Activated CD4-positive, alpha-beta T cell treated with anti-CD3 and anti-CD28 coated beads, Interleukin-2, amount 50 U/mL, for 48 hours (primary cell): ENCODE measurements around the gene PROC.
A peak's percentile ranks its signal among the peaks of the same experiment; 100 is the strongest.
"Not testable (repeated sequence)": the region's sequence is repeated elsewhere in the genome, so short reads cannot be mapped to it uniquely, and the experiment has no call there.

Experiments used
- DNase-seq, 2 experiments: peaks; one replicate each; pipeline ENCODE4 v3.0.0-alpha.2; 2020

Gene PROC

GRCh38 chr2:127397568-127398238 is 20.5 kb upstream of the PROC start:
- DNase-seq, result no peak

- peak; percentile 60 to 72 for DNase-seq
Measured at GRCh38 chr2:127398239-127398590, 20.0 kb upstream of the PROC start.

DNA sequence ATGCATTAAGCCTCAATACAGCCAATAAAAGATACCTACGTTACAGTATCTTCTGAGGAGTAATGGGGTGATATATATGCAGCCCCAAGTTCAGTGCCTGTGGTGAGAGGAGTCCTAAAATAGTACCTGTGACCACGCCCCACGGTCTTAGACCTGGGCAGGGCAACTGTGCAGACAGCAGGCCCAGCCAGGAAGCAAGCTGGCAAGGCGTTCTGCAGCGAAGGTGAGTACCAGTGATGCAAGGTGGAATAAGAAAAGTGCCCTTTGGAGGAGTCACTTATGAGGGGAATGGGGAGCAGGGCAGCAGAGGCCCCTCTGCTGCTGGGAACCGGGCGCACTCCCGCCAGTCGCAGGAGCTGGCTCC is 17.7 kb upstream of the PROC start:
- no peak for DNase-seq

GRCh38 chr2:127400897-127401756 is 17.1 kb upstream of the PROC start:
- DNase-seq, result no peak

GRCh38 chr2:127401757-127402695 is 16.2 kb upstream of the PROC start:
- DNase-seq, result peak; percentile 60 to 73

DNA sequence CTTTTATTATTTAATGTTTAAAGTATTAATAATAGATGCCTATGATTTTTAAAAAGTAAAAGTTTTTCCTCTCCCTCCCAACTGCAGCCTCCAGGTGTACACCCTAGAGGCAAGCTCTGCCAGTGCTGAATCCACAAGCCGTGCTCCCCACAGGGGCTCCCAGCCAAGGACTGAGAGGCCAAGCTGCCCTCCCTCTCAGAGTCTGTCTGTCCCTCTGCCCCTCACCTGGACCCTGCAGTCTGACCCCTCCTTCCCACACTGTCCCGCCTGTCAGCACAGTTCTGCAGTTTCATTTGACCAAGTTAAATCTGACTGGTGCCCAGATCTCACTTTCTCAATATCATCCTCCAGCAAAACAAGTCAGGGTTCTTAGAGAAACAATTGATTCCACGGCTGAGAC is 14.8 kb upstream of the PROC start:
- DNase-seq, result no peak

- no peak for DNase-seq
Measured at GRCh38 chr2:127404466-127405254, 13.6 kb upstream of the PROC start.

DNA sequence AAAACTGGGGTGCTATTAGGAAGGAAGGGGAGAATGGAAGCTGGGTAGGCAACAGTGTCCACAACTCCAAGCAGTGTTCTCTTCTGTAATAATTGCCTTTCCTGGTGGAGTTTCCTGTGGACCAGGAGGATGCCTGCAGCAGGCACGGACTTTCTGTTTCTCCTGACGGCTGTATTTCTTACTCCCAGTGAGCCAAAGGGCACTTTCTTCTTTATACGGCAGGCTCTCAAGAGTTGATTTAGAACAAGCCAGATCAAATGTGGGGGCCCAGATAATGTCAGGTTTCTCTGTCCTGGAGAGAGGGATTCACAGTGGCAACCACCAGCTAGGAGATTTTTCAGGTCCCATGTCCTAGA is 13.0 kb upstream of the PROC start:
- DNase-seq, result no peak

- DNase-seq, result no peak
Measured at GRCh38 chr2:127406454-127406853, 11.8 kb upstream of the PROC start.

- DNase-seq, result no peak
Measured at GRCh38 chr2:127407091-127407490, 11.1 kb upstream of the PROC start.

- DNase-seq, result no peak
Measured at GRCh38 chr2:127407661-127408003, 10.6 kb upstream of the PROC start.

DNA sequence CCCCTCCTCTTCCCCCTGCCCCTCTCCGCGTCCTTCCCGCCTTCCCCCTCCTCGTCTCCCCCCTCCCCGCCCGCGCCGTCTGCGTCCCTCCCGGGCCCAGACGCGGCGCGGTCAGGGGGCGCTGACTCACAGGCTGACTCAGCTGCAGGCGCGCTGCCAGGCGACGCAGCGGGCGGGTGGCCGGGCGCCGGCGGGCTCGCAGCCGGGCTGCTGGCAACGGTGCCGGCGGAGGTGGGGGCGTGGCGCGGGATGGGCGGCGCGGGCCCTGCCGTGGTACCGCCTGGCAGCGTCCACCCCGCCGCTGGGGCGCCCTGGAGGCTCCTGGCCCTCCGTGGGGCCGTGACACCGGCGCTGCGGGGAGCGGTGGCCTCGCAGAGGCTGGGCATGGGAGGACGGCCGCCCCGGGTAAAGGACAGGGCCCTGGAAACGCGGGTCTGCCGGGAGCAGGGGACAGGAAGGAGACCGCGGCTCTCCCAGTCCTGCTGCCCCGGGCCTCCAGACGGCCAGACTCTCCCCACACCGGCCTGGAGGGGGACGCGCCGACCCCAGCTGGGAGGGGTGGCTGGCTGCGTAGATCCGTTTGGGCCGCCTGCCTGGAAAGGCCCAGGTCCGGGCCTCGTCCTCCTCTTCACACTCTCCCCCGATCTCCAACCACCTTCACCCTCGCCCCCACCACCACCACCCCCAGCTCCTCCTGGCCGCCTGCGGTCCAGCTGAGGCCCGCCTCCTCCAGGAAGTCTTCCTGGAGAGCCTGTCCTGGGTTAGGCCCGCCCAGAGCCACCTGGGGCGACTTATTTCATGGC is 10.0 kb upstream of the PROC start:
- peak; percentile 89 to 91 for DNase-seq

DNA sequence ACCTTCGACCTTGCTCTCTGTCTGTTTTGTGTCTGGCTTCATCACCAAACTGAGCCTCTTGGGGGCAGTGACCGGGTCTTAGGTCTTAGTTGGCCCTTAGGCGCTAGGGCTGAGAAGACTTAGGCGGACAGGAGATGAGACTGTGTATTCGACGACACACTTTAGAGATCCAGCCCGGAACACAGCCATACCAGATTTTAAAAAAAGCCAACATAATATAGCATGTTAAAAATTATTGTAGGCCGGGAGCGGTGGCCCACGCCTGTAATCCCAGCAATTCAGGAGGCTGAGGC is 9.5 kb upstream of the PROC start:
- DNase-seq, result no peak

DNA sequence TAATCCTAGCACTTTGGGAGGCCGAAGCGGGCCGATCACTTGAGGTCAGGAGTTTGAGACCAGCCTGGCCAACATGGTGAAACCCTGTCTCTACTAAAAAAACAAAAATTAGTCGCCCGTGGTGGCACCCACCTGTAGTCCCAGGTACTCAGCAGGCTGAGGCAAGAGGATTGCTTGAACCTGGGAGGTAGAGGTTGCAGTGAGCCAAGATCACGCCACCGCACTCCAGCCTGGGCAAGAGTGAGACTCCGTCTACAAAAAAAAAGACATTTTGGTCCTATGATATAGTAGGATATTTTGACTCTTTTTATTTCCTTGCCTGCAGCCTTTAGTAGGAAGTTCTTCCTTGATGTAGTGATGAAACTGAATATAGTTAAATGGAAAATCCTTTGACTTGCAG is 8.5 kb upstream of the PROC start:
- DNase-seq, result not testable (repeated sequence)

GRCh38 chr2:127410871-127411652 is 7.2 kb upstream of the PROC start:
- DNase-seq, result no peak

DNA sequence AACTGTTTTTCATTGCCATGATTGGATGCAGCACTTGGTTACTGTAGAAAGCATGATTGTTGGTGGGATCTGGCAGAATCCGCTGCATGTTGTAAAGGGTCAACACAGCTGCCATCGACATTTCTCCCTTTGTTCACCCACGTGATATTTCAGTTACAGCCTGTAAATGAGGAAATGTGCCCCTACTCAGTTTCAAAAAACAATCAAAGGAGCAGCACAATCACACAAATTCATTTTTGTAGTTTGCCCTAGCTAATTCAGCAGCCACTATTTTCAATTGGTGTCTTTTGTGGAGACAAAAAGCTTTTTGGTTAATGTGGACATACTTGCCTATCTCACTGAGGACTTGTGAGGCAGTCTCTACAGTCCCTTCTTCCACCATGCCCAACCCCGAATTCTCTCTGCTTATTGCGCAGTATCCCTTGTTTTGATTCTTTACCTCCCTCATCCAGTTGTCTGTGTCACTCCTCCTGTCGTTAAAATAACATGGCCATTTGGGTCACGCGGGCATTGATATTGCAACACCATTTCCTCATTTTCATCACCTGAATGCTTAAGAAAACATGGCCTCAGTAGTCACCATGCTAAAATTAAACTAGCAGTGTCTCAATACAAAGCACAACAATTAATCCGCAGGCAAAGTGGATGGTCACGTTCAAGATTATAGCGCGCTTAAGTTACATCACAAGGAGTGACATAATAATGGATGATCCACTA is 6.4 kb upstream of the PROC start:
- no peak for DNase-seq

GRCh38 chr2:127413200-127413599 is 5.0 kb upstream of the PROC start:
- no peak for DNase-seq

DNA sequence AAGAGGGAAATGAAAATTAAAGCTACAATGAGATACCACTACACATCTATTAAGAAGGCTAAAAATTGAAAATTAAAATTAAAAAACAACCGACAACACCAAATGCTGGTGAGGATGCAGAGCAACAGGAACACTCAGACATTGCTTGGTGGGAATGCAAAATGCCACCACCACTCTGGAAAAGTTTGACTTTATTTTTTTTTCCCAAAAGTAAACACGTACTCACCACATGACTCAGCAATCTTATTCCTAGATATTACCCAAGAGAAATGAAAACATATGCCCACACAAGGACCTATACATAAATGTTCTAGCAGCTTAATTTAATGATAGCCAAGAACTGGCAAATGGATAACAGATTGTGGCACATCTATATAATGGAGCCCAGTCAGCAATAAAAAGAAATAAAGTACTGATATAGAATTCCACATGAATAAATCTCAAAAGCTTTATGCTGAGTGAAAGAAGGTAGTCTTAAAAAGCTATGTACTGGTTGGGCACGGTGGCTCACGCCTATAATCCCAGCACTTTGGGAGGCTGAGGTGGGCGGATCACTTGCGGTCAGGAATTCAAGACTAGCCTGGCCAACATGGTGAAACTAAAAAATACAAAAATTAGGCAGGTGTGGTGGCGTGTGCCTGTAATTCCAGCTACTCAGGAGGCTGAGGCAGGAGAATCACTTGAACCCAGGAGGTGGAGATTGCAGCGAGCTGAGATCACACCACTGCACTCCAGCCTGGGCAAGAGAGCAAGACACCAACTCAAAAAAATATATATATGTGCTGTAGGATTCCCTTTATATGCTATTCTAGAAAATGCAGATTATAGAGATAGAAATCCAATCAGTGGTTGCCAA is 4.2 kb upstream of the PROC start:
- no peak for DNase-seq
